ENCODE measurements around the gene COG1.

The COG1 gene

GRCh38 chr17:73199751-73200317 is 7.0 kb downstream of the COG1 start:
- DNase-seq, result no peak

- DNase-seq, result no peak
Measured at GRCh38 chr17:73200476-73200875, 7.6 kb downstream of the COG1 start.

GRCh38 chr17:73201215-73202069 is 8.6 kb downstream of the COG1 start:
- DNase-seq, result no peak

- DNase-seq, result no peak
Measured at GRCh38 chr17:73203135-73203787, 10.4 kb downstream of the COG1 start.

GRCh38 chr17:73203788-73204479 is 11.1 kb downstream of the COG1 start:
- no peak for DNase-seq

- DNase-seq, result no peak
Measured at GRCh38 chr17:73205459-73205961, 12.7 kb downstream of the COG1 start.

GRCh38 chr17:73208139-73208827 is 15.4 kb downstream of the COG1 start:
- no peak for DNase-seq

GRCh38 chr17:73209436-73209835 is 16.6 kb downstream of the COG1 start:
- no peak for DNase-seq

- DNase-seq, result no peak
Measured at GRCh38 chr17:73210002-73210678, 17.3 kb downstream of the COG1 start.

- DNase-seq, result no peak
Measured at GRCh38 chr17:73211745-73212144, 18.9 kb downstream of the COG1 start.

GRCh38 chr17:73214008-73214407 is 21.2 kb downstream of the COG1 start:
- no peak for DNase-seq

GRCh38 chr17:73214851-73215250 is 22.0 kb downstream of the COG1 start:
- DNase-seq, result no peak

- DNase-seq, result no peak
Measured at GRCh38 chr17:73215447-73215846, 22.6 kb downstream of the COG1 start.

- no peak for DNase-seq
Measured at GRCh38 chr17:73223626-73224230, 30.9 kb downstream of the COG1 start.

- no peak for DNase-seq
Measured at GRCh38 chr17:73224237-73224636, 31.4 kb downstream of the COG1 start.

- no peak for DNase-seq
Measured at GRCh38 chr17:73224663-73225305, 31.9 kb downstream of the COG1 start.

GRCh38 chr17:73226556-73227172 is 33.8 kb downstream of the COG1 start:
- no peak for DNase-seq

- DNase-seq, result no peak
Measured at GRCh38 chr17:73227379-73227778, 34.5 kb downstream of the COG1 start.

- DNase-seq, result no peak
Measured at GRCh38 chr17:73227944-73228343, 35.1 kb downstream of the COG1 start.

- no peak for DNase-seq
Measured at GRCh38 chr17:73228748-73229236, 35.9 kb downstream of the COG1 start.

All from stimulated activated CD4-positive, alpha-beta T cell treated with anti-CD3 and anti-CD28 coated beads, Interleukin-12 subunit alpha, Interleukin-12 subunit beta, amount 100 ng/mL, for 4 hours (primary cell).